Nephron progenitor cell (in vitro differentiated cells): ENCODE data around the gene JAK1.

Experiments used
- DNase-seq: peaks from one replicate; pipeline ENCODE4 v3.0.0; 2021
- H3K27ac Mint-ChIP-seq: 2 replicates; pipeline ENCODE4 v1.8.0; 2021; ENCODE audit warnings: mild to moderate bottlenecking, moderate library complexity, mixed read lengths
- H3K27me3 Mint-ChIP-seq: 2 replicates; pipeline ENCODE4 v1.8.0; 2021; ENCODE audit warnings: mild to moderate bottlenecking, low read depth, mixed read lengths; ENCODE audit not compliant: poor library complexity
- H3K36me3 Mint-ChIP-seq: 2 replicates; pipeline ENCODE4 v1.8.0; 2021; ENCODE audit warnings: low read depth, mixed read lengths
- H3K4me1 Mint-ChIP-seq: 2 replicates; pipeline ENCODE4 v1.8.0; 2021; ENCODE audit warnings: mixed read lengths
- H3K4me3 Mint-ChIP-seq: 2 replicates; pipeline ENCODE4 v1.8.0; 2021; ENCODE audit warnings: mild to moderate bottlenecking, moderate library complexity, mixed read lengths
- H3K9me3 Mint-ChIP-seq: 2 replicates; pipeline ENCODE4 v1.8.0; 2021; ENCODE audit warnings: mild to moderate bottlenecking, moderate library complexity, mixed read lengths
- CTCF ChIP-seq: fragments of 200-600 bp; sonication (generic); IDR thresholded peaks from 2 replicates; pipeline ENCODE4 v1.5.0; 2021; ENCODE audit warnings: antibody characterized with exemption

JAK1 gene

GRCh38 chr1:64845831-64846425 lies 120.4 kb downstream of the JAK1 start:
- H3K27ac Mint-ChIP-seq: no peak overlapping the region
- no peaks in the 10 kb centered on the region for H3K9me3 Mint-ChIP-seq
- DNase-seq: no peak
- peaks cover 36% of the 10 kb centered on the region for H3K36me3 Mint-ChIP-seq
- no peak overlapping the region for H3K4me3 Mint-ChIP-seq
- peaks cover 17% of the 10 kb centered on the region for H3K4me1 Mint-ChIP-seq
- no peaks in the 10 kb centered on the region for H3K27me3 Mint-ChIP-seq
- TF ChIP-seq CTCF: no peak

GRCh38 chr1:64844609-64845008 lies 121.7 kb downstream of the JAK1 start:
- no peak for DNase-seq
- peaks cover 29% of the 10 kb centered on the region for H3K36me3 Mint-ChIP-seq
- H3K4me3 Mint-ChIP-seq: no peak overlapping the region
- TF ChIP-seq CTCF: no peak
- H3K27ac Mint-ChIP-seq: no peak overlapping the region
- H3K9me3 Mint-ChIP-seq: no peaks in the 10 kb centered on the region
- H3K4me1 Mint-ChIP-seq: peaks cover 30% of the 10 kb centered on the region
- no peaks in the 10 kb centered on the region for H3K27me3 Mint-ChIP-seq

- no peaks in the 10 kb centered on the region for H3K27me3 Mint-ChIP-seq
- DNase-seq: no peak
- H3K4me3 Mint-ChIP-seq: no peak overlapping the region
- H3K4me1 Mint-ChIP-seq: peaks cover 35% of the 10 kb centered on the region
- H3K36me3 Mint-ChIP-seq: peaks cover 29% of the 10 kb centered on the region
- no peaks in the 10 kb centered on the region for H3K9me3 Mint-ChIP-seq
- no peak overlapping the region for H3K27ac Mint-ChIP-seq
- TF ChIP-seq CTCF: no peak
These were observed 122.2 kb downstream of the JAK1 start for GRCh38 chr1:64844175-64844574.

GRCh38 chr1:64843675-64844074 lies 122.7 kb downstream of the JAK1 start:
- Mint-ChIP-seq H3K9me3 (no peaks in the 10 kb centered on the region), H3K4me3 (no peak overlapping the region), H3K27ac (no peak overlapping the region), H3K36me3 (peaks cover 29% of the 10 kb centered on the region), H3K27me3 (no peaks in the 10 kb centered on the region), H3K4me1 (peaks cover 38% of the 10 kb centered on the region)
- DNase-seq: no peak
- TF ChIP-seq CTCF: no peak

- Mint-ChIP-seq H3K36me3 (peaks cover 39% of the 10 kb centered on the region), H3K27me3 (no peaks in the 10 kb centered on the region), H3K9me3 (no peaks in the 10 kb centered on the region)
These were observed 124.1 kb downstream of the JAK1 start for GRCh38 chr1:64842224-64842623.

More at GRCh38 chr1:64842224-64842623, 124.1 kb downstream of the JAK1 start:
- Mint-ChIP-seq H3K4me3 (no peak overlapping the region), H3K27ac (no peak overlapping the region), H3K4me1 (peaks cover 39% of the 10 kb centered on the region)
- no peak for TF ChIP-seq CTCF
- DNase-seq: no peak
